ENCODE data around the gene CDS2.

DNA sequence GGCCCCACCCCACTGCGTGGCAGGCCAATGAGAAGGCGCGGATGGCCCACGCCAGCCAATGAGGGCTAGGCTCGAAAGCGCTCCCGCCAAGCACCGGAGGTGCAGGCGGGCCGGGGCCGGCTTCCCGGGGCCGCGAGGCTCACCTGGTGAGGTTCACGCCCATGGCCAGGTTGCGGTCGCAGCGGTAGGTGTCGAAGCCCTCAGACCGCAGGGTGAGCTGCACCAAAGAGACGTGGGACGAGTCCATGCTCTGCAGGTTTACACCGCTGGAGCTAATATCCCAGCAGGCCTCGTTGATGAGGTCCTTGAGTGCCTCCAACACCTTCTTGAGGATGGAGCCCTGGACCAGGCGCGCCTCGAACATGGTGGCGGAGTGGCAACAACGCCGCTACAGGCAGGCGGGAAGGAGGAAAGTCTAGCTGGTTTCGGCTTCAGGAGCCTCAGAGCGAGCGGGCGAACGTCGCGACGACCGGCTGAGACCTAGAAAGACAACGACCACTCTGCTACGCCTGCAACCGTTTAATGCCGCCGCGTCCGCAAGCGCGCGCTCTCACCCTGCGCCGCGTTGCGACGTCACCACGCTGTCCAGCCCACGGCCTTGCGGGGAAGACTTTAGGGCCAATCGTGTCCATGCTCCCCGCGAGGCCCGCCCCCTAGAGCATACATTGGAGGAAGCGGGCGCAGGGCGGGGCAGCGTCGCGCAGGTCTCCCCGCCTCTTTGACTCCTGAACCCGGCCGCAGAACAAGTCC lies 7.2 kb upstream of the CDS2 start, which contains the start of gene PCNA:
- TF ChIP-seq CTCF (IDR thresholded peaks at IDR 0.05) (no peak), POLR2A (IDR thresholded peaks at IDR 0.05) (no peak)

Data from lower leg skin (tissue), 3 donors.